Measurements from ENCODE around the gene RUNX1.

Gene RUNX1

GRCh38 chr21:35045542-35046262, 3.4 kb downstream of the RUNX1 start:
- Histone ChIP-seq H3K27ac (no peak overlapping the region), H3K27me3 (ENCODE audit: control insufficient read depth, insufficient read depth, low read length) (no peaks in the 10 kb centered on the region), H3K4me3 (ENCODE audit: low read depth, low read length) (no peak overlapping the region), H3K9ac (no peak overlapping the region), H3K36me3 (ENCODE audit: control insufficient read depth, insufficient read depth, low read length) (no peaks in the 10 kb centered on the region), H3K4me2 (ENCODE audit: low read length) (no peak overlapping the region), H2AFZ (no peak overlapping the region), H3K9me3 (ENCODE audit: control insufficient read depth, low read length) (no peaks in the 10 kb centered on the region), H3K79me2 (no peaks in the 10 kb centered on the region), H3K4me1 (no peaks in the 10 kb centered on the region)
- TF ChIP-seq, protein P1, sequence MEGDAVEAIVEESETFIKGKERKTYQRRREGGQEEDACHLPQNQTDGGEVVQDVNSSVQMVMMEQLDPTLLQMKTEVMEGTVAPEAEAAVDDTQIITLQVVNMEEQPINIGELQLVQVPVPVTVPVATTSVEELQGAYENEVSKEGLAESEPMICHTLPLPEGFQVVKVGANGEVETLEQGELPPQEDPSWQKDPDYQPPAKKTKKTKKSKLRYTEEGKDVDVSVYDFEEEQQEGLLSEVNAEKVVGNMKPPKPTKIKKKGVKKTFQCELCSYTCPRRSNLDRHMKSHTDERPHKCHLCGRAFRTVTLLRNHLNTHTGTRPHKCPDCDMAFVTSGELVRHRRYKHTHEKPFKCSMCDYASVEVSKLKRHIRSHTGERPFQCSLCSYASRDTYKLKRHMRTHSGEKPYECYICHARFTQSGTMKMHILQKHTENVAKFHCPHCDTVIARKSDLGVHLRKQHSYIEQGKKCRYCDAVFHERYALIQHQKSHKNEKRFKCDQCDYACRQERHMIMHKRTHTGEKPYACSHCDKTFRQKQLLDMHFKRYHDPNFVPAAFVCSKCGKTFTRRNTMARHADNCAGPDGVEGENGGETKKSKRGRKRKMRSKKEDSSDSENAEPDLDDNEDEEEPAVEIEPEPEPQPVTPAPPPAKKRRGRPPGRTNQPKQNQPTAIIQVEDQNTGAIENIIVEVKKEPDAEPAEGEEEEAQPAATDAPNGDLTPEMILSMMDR (IDR thresholded peaks at IDR 0.05): no peak

GRCh38 chr21:35044770-35045541, 4.1 kb downstream of the RUNX1 start:
- Histone ChIP-seq H3K79me2 (no peaks in the 10 kb centered on the region), H3K4me2 (ENCODE audit: low read length) (no peak overlapping the region), H2AFZ (no peak overlapping the region), H3K27ac (no peak overlapping the region), H3K36me3 (ENCODE audit: control insufficient read depth, insufficient read depth, low read length) (no peaks in the 10 kb centered on the region), H3K4me3 (ENCODE audit: low read depth, low read length) (no peak overlapping the region), H3K27me3 (ENCODE audit: control insufficient read depth, insufficient read depth, low read length) (no peaks in the 10 kb centered on the region), H3K9ac (no peak overlapping the region), H3K9me3 (ENCODE audit: control insufficient read depth, low read length) (no peaks in the 10 kb centered on the region), H3K4me1 (no peaks in the 10 kb centered on the region)
- TF ChIP-seq, protein P1 (IDR thresholded peaks at IDR 0.05): no peak

- Histone ChIP-seq H3K4me3 (ENCODE audit: low read depth, low read length) (no peak overlapping the region), H3K27ac (no peak overlapping the region), H3K9ac (no peak overlapping the region), H3K9me3 (ENCODE audit: control insufficient read depth, low read length) (no peaks in the 10 kb centered on the region), H3K27me3 (ENCODE audit: control insufficient read depth, insufficient read depth, low read length) (no peaks in the 10 kb centered on the region), H3K4me2 (ENCODE audit: low read length) (no peak overlapping the region), H2AFZ (no peak overlapping the region), H3K36me3 (ENCODE audit: control insufficient read depth, insufficient read depth, low read length) (no peaks in the 10 kb centered on the region), H3K79me2 (no peaks in the 10 kb centered on the region), H3K4me1 (no peaks in the 10 kb centered on the region)
- TF ChIP-seq, protein P1 (IDR thresholded peaks at IDR 0.05): no peak
These were observed 5.0 kb downstream of the RUNX1 start for GRCh38 chr21:35044128-35044527.

- no peak overlapping the region for H3K4me3 ChIP-seq (ENCODE audit: low read depth, low read length)
- H3K9ac ChIP-seq: no peak overlapping the region
- H3K4me2 ChIP-seq (ENCODE audit: low read length): no peak overlapping the region
- no peaks in the 10 kb centered on the region for H3K4me1 ChIP-seq
- no peak overlapping the region for H3K27ac ChIP-seq
- no peaks in the 10 kb centered on the region for H3K27me3 ChIP-seq (ENCODE audit: control insufficient read depth, insufficient read depth, low read length)
- no peaks in the 10 kb centered on the region for H3K36me3 ChIP-seq (ENCODE audit: control insufficient read depth, insufficient read depth, low read length)
- TF ChIP-seq, protein P1 (IDR thresholded peaks at IDR 0.05): no peak
- no peak overlapping the region for H2AFZ ChIP-seq
- no peaks in the 10 kb centered on the region for H3K79me2 ChIP-seq
- no peaks in the 10 kb centered on the region for H3K9me3 ChIP-seq (ENCODE audit: control insufficient read depth, low read length)
These were observed 5.6 kb downstream of the RUNX1 start for GRCh38 chr21:35043549-35043948.
